Thoracic aorta (tissue), 2 donors: ENCODE measurements around the gene BEAN1. TPM values are rescaled to one million over a fixed set of nuclear protein-coding genes. Genes with fewer than 3 reads are reported as not detected.

ENCODE experiments used
- ATAC-seq: fragments of 150-250 bp; one replicate; pipeline ENCODE4 v1.8.0; 2017; ENCODE audit warnings: low read depth; ENCODE audit not compliant: insufficient number of reproducible peaks, low FRiP score
- DNase-seq: peaks from one replicate; pipeline ENCODE4 v3.0.0-alpha.2; 2020; ENCODE audit warnings: low spot score
- H3K27ac ChIP-seq, 2 donors: fragments of 200-600 bp; sonication (generic); 1 replicate in 1 of 2; 2 replicates in 1 of 2; pipeline ENCODE4 v1.5.1; 2016; ENCODE audit warnings: mild to moderate bottlenecking in 2 of 2, moderate library complexity in 2 of 2
- H3K27me3 ChIP-seq: fragments of 200-600 bp; sonication (generic); replicated peaks from 2 replicates; pipeline ENCODE4 v1.6.0; 2016; ENCODE audit warnings: mild to moderate bottlenecking; ENCODE audit not compliant: insufficient read depth
- H3K36me3 ChIP-seq: fragments of 200-600 bp; sonication (generic); one replicate; pipeline ENCODE4 v1.5.1; 2016
- H3K4me1 ChIP-seq, 2 donors: fragments of 200-600 bp; sonication (generic); 1 replicate in 1 of 2; 2 replicates in 1 of 2; pipeline versions ENCODE4 v1.5.1 to v1.6.0; 2016; ENCODE audit warnings: low read depth in 2 of 2, mild to moderate bottlenecking in 1 of 2; ENCODE audit not compliant: control insufficient read depth in 1 of 2
- H3K4me3 ChIP-seq: fragments of 200-600 bp; sonication (generic); 2 replicates; pipeline ENCODE4 v1.5.1; 2016; ENCODE audit warnings: mild to moderate bottlenecking
- H3K9me3 ChIP-seq: fragments of 200-600 bp; sonication (generic); 2 replicates; pipeline ENCODE4 v1.5.1; 2016
- CTCF ChIP-seq: fragments of 200-600 bp; sonication (generic); IDR thresholded peaks from one replicate; pipeline ENCODE4 v1.5.1; 2019; ENCODE audit warnings: antibody characterized with exemption
- total RNA-seq, 2 donors: library from RNA; depleted of rRNA; stranded (reverse); fragments of >200 nt; gene quantifications; one replicate each; pipeline versions ENCODE4 v1.1.0 to v1.2.3, GENCODE V29; 2016

Gene BEAN1
- total RNA-seq, 2 donors from 2014 or later = 0.28 TPM; not detected in 1

DNA sequence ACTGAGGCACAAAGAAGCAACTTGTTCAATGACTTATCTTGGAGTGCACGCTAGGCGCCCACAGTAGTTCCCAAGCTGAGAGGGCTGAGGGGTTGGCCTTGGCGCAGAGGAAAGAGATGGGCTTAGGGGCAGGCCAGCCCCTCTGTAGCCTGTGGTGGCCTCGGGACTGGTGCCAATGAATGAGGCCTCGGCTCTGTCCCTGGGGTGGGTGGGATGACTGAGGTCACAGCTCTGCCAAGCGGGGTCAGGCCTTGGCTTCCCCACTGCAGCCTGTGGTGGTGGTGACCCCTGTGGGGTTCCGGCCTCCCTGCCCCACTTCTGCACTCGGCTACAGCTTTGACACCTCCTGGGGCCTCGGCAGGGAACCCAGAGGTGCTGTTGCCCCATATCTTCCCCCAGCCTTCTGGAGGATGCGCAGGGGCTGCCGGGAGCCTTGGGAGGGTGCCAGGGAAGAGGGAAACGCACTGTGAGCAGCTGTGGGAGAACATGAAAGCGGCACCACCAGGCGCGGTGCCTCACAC, 46.0 kb downstream of the BEAN1 start:
- Histone ChIP-seq H3K4me3 (no peak overlapping the region), H3K4me1 (no peaks in the 10 kb centered on the region), H3K27me3 (no peaks in the 10 kb centered on the region), H3K9me3 (no peaks in the 10 kb centered on the region), H3K27ac (no peak overlapping the region), H3K36me3 (no peaks in the 10 kb centered on the region)
- no peak for TF ChIP-seq CTCF
- ATAC-seq = no peak
- no peak for DNase-seq

- H3K4me1 ChIP-seq = peaks cover 0 to 4% of the 10 kb centered on the region in 2 donors
- no peak overlapping the region for H3K27ac ChIP-seq
- DNase-seq = no peak
- no peaks in the 10 kb centered on the region for H3K9me3 ChIP-seq
- ATAC-seq = no peak
- H3K4me3 ChIP-seq = no peak overlapping the region
- H3K27me3 ChIP-seq = no peaks in the 10 kb centered on the region
- TF ChIP-seq CTCF = no peak
- no peaks in the 10 kb centered on the region for H3K36me3 ChIP-seq
These were observed 46.8 kb downstream of the BEAN1 start for GRCh38 chr16:66473654-66474519.

DNA sequence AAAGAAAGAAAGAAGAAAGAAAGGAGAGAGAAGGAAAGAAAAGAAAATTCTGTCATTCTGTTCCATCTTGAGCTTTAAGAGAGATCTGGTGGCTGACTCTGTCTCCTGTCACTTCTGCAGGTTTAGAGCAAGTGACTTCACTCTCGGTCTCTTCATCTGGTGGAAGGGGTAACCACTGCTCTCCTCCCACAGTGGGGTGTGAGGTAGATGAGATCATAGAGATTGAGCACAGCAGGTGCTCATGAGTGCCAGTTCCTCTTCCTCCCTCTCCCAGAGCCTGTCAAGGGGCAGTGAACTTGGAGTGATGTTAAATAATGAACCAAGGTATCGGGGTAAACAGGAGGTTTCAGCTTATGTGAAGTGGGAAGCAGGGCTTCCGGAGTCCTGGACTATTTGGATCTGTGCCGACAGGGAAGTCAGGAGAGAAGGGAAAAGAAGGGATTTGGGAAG, 47.7 kb downstream of the BEAN1 start:
- no peaks in the 10 kb centered on the region for H3K9me3 ChIP-seq
- no peak overlapping the region for H3K4me3 ChIP-seq
- TF ChIP-seq CTCF = no peak
- peaks cover 0 to 6% of the 10 kb centered on the region in 2 donors for H3K4me1 ChIP-seq
- DNase-seq (no peak), ATAC-seq (no peak)
- no peak overlapping the region for H3K27ac ChIP-seq
- no peaks in the 10 kb centered on the region for H3K36me3 ChIP-seq
- no peaks in the 10 kb centered on the region for H3K27me3 ChIP-seq

DNA sequence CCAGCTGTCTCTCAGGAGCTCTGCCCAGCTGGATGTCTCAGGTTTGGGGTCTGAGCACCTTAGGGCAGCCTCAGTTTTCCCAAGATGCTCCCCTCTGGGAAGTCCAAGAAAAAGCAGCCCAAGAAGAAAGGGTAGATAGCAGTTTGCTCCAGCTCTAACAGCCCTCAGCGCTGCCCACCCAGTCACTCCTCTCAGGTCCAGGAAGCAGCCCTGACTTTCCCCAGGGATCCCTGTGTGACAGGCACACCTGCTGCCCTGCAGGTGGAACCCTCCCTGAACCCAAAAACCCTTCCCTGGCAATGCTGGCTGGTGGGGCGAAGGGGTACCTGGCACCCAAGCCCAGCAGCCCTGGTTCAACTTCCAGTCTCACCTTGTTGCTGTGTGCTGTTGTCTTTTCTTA, 48.1 kb downstream of the BEAN1 start:
- Histone ChIP-seq H3K36me3 (no peaks in the 10 kb centered on the region), H3K9me3 (no peaks in the 10 kb centered on the region), H3K4me3 (no peak overlapping the region), H3K4me1 (peaks cover 0 to 6% of the 10 kb centered on the region in 2 donors), H3K27me3 (no peaks in the 10 kb centered on the region), H3K27ac (no peak overlapping the region)
- no peak for DNase-seq
- no peak for TF ChIP-seq CTCF
- no peak for ATAC-seq

DNA sequence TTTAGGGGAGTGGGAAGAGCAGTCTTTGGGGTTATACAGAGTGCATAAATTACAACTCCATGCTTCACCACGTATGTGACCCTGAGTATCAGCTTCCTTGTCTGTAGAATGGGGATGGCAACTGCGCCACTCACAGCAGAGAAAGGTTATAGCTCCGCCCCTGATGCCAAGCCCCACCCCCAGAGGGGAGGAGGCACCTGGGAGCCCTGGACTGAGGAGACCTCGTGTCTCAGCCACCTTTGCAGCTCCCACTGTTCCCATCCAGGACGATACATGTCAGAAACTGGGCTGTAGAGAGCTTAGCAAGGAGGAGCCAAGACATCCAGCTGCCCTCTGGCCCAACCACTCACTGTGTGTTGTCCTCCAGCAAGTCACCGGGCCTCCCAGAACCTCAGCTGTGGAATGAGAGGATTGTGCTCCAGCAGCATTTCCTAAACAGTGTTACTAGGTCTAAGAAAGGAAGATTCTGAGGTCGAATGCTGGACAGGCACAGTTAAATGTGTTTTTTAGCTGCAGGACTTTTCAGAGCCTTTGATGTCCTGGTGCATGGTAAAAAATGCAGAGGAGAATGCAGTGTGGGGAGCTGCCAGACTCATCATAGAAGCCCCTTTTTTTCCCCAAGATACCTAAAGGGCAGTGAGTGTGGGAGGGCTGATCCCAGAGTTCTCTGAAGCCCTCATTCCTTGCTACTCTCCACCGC, 49.4 kb downstream of the BEAN1 start:
- H3K27me3 ChIP-seq = no peaks in the 10 kb centered on the region
- H3K4me1 ChIP-seq = peaks cover 0 to 6% of the 10 kb centered on the region in 2 donors
- no peak overlapping the region for H3K27ac ChIP-seq
- no peak for DNase-seq
- no peaks in the 10 kb centered on the region for H3K9me3 ChIP-seq
- no peak for ATAC-seq
- H3K4me3 ChIP-seq = no peak overlapping the region
- no peak for TF ChIP-seq CTCF
- no peaks in the 10 kb centered on the region for H3K36me3 ChIP-seq
